Stimulated activated CD4-positive, alpha-beta T cell treated with anti-CD3 and anti-CD28 coated beads, Interleukin-4, amount 100 ng/mL, for 4 hours (primary cell): ENCODE data around the gene USP2.
A peak's percentile ranks its signal among the peaks of the same experiment; 100 is the strongest.

Experiments used
- DNase-seq, 2 experiments: peaks; one replicate each; pipeline ENCODE4 v3.0.0-alpha.2; 2020

The USP2 gene

GRCh38 chr11:119340335-119341221 is 40.9 kb downstream of the USP2 start, which contains the start of gene C1QTNF5:
C1QTNF5 (minus strand) TSS chr11:119340883; CDS start chr11:119340397, 486 bp downstream.
- no peak for DNase-seq

DNA sequence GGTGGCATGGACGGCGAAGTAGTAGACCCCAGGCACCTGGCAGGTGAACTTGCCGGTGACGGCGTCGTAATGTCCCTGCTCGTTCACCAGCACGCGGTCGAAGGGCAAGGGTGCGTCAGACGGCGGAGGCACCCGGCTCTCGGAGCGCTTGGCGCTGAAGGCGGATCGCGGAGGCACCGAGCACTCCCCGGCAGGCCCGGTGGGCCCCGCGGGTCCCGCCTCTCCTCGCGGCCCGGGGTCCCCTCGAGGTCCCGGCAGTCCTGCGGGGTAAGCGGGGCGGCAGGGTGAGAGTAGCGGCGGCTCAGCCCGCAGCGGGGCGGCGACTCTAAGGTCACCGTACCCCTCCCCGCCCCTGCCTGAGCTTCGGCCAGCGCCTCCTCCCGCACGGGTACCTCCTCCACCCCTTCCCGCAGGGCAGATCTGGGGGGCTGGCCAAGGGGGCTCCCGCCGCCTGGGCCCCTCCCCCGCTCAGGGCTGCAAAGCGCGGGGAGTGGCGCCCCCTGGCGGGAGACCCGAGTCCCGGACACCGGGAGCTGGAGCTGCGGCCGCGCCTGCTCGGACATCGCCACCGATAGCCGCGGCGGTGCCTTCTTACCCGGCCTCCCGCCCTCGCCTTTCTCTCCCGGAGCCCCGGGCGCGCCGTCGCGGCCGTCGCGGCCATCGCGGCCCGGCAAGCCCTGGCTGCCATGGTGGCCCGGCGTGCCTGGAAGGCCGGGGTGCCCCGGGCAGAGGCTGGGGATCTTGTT is 41.7 kb downstream of the USP2 start:
- peak in 1 of 2 experiments; percentile 44 for DNase-seq

DNA sequence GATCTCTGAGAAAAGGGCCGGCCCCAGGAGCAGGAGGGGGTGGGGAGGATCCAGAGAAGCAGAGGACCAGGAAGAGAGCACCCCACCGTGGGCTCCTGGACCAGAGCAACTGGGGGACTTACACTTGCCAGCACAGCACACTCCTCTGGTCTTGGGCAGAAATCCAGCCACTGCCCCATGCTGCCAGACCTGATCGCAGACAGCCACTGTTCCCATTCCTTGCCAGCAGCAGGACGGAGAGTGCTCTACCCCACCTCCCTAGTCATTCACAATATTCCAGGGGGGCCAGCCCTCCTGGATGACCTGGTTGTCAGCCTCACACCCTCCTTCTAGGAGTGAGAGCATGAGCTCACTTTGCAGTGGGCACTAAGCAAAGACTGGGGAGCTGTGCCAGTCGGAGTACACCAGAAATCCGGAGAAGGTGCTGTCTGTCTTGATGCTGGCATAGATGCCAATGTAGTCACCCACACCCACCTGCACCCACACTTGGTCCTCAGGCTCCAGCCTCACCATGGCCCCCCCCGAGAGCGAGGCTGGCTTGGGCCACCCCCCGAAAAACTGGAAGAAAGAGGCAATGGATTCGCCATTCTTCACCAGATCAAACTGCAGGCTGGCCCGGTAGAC is 42.4 kb downstream of the USP2 start:
- no peak for DNase-seq

DNA sequence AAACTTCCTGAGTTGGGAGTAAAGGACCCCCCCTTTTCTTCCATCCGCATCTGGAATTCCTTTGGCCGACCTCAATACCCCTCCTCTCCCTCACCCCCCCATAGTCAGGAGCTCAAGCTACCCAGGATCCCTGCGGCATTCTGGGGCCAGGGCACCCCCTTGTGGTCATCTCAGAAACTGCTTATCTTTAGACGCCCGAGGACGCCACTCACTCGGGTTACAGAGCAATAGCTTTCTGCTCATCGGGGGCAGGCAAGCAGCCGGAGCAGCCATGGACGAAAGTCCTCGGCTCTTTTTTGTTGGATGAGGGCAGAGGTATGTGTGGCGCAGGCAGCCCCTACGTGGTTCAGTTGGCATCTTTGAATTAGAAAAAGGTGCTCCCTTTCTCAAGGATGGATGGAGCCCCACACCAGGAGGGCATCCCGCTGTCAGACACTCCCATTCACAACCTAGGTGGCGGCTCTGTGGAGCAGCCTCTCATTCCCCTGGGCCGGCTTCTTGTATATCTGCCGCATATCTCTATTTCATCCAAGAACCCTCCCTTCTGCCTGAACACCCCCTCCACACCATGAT is 43.1 kb downstream of the USP2 start:
- DNase-seq, result peak; percentile 52 to 56

DNA sequence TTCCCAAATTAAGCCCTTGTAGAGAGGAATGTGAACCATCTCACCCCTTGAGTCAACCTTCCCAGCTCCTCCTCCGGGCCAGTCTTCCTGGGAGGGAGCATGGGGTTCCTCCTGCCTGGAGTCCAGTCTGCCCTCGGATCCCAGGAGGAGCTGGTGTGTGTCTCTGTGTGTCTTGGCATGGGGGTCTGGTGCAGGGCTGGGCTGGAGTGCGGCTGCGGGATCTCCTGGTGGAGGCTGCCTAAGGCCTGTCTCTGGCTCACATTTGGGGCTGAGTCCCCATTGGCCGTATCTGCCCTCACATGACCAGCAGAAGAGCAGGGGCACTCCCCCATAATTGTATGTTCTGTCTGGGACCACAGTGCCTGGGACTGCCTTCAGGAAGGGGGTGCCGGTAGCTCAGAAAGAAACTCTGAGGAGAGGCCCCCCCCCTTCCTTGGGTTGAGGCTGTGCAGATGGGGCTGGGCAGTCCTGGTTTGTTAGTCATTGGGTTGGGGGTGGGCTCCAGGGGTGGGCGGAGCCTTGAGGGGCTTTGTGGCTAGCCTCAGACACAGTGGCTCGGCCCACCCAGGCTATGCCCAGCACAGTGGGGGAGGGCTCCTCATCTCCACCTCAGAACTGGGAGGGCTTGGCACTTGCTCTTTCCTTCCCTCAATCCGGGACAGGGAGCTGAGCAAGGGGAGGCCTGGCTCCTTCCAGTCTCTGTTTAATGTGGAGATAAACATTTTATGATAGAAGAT is 43.7 kb downstream of the USP2 start:
- no peak for DNase-seq

GRCh38 chr11:119336744-119337469 is 44.6 kb downstream of the USP2 start:
- no peak for DNase-seq

DNA sequence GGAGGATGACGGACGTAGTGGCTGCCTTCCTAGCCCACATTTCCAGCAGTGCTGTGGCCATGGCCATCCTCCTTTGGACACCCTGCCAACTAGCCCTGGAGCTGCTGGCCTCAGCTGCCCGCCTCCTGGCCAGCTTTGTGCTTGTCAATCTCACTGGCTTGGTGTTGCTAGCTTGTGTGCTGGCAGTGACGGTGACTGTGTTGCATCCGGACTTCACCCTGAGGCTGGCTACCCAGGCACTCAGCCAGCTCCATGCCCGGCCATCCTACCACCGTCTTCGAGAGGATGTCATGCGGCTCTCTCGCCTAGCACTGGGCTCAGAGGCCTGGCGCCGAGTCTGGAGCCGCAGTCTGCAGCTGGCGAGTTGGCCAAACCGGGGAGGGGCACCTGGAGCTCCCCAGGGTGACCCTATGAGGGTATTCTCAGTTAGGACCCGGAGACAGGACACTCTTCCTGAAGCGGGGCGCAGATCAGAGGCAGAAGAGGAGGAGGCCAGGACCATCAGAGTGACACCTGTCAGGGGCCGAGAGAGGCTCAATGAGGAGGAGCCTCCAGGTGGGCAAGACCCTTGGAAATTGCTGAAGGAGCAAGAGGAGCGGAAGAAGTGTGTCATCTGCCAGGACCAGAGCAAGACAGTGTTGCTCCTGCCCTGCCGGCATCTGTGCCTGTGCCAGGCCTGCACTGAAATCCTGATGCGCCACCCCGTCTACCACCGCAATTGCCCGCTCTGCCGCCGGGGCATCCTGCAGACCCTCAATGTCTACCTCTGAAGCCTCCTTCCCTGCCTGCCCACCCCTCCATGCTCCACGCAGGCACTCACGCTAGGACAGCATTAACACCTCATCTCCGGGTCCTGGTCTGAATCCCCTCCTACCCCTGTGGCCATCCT is 45.6 kb downstream of the USP2 start:
- DNase-seq, result no peak

DNA sequence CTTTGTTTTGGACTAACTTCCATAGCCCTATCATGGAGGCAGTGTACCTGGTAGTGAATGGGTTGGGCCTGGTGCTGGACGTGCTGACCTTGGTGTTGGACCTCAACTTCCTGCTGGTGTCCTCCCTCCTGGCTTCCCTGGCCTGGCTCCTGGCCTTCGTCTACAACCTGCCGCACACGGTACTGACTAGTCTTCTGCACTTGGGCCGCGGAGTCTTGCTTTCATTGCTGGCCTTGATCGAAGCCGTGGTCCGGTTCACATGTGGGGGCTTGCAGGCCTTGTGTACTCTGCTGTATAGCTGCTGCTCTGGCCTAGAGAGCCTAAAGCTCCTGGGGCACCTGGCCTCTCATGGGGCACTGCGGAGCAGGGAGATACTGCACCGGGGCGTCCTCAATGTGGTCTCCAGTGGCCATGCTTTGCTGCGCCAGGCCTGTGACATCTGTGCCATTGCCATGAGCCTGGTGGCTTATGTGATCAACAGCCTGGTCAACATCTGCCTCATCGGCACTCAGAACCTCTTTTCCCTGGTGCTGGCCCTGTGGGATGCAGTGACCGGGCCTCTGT is 46.3 kb downstream of the USP2 start:
- no peak for DNase-seq

GRCh38 chr11:119334174-119334930 is 47.1 kb downstream of the USP2 start, which contains the start of gene RNF26:
RNF26 (plus strand) TSS chr11:119334527; CDS start chr11:119335123, 596 bp downstream.
- peak; percentile 86 to 94 for DNase-seq

DNA sequence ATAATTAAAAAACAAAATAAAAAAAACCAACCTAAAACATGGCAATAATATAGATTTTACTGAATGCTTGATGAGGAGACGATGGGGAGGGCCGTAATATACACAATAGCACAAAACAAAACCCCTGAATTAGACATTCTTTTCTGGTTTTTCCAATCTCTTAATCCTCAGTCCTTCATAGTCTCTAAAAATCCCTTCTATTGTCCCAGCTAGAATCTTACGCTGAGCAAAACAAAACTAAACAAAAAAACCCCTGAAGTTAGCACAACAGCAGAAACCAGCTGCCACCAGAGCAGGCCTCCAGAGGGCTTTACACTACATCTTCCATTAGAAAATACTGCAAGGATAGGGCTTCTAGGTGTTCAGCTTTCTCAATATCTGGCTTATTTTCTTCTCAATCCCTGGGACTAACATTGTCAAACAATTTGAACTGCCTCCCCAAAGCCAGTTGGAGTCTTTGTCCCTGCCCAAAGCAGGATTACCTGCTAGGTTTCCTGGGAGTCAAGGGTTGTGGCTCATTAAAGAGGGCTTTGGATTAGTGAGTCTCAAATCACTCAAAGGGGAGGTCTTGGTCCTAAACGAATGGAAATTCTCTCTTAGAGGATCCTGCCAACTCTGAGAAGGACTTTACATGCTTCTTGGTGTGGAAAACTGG is 49.3 kb downstream of the USP2 start:
- DNase-seq, result no peak

DNA sequence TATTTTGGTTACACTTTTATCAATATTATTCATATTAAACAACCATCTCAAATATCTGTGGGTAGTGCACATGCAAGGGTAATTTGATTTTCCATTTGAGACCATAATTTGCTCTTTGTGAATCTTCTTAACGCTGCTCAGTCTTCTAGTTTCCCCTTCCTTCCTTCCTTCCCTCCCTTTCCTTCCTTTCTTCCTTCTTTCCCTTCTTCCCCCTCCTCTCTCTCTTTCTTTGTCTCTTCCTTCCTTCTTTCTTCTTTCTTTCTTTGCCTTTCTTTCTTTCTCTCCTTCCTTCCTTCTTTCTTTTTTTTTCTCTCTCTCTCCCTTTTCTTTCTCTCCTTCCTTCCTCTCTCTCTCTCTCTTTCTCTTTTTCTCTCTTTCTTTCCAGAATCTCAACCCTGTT is 51.3 kb downstream of the USP2 start:
- DNase-seq, result no peak

- no peak for DNase-seq
Observed at GRCh38 chr11:119329320-119329719, 52.2 kb downstream of the USP2 start.

DNA sequence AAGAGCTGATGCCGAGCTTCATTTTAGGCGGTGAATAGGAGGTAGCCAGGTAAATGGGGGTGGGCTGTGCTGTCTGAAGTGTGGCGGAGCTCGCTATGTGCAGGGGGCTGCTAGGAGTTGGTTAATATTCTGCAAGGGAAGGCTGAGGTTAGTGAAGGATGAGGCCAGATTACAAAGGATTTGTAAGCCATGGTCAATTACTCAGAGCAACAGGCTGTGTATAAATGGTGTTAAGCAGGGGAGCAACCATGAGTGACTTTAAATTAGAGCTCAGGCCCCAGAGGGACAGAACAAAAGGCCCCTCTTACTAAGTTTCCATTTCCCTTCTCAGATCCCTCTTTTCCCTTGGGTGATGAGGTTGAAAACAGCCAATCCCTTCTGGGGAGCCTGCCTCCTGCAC is 57.3 kb downstream of the USP2 start:
- DNase-seq, result no peak

- peak; percentile 60 to 75 for DNase-seq
Observed at GRCh38 chr11:119323532-119324033, 57.9 kb downstream of the USP2 start.

DNA sequence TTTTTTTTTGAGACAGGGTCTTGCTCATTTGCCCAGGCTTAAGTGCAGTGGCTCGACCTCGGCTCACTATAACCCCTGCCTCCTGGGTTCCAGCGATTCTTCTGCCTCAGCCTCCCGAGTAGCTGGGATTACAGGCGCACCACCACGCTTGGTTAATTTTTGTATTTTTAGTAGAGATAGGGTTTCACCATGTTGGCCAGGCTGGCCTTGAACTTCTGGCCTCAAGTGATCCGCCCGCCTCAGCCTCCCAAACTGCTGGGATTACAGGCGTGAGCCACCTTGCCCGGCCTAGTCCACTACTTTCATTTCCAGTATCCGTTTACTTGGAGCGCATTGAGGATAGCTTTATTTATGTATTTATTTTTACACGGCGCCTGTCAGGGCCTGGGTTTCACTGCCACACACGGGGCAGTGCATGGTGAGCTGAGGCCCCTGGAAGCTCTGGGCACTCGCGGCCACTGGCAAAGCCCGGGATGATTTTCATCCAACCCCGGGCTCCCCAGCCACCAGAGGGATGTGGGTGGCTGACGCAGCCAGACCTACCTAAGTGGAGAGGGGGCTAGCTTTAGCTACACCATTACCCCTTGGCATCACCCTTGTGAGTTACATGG is 58.5 kb downstream of the USP2 start:
- DNase-seq, result no peak

- no peak for DNase-seq
Observed at GRCh38 chr11:119322360-119322739, 59.1 kb downstream of the USP2 start.

DNA sequence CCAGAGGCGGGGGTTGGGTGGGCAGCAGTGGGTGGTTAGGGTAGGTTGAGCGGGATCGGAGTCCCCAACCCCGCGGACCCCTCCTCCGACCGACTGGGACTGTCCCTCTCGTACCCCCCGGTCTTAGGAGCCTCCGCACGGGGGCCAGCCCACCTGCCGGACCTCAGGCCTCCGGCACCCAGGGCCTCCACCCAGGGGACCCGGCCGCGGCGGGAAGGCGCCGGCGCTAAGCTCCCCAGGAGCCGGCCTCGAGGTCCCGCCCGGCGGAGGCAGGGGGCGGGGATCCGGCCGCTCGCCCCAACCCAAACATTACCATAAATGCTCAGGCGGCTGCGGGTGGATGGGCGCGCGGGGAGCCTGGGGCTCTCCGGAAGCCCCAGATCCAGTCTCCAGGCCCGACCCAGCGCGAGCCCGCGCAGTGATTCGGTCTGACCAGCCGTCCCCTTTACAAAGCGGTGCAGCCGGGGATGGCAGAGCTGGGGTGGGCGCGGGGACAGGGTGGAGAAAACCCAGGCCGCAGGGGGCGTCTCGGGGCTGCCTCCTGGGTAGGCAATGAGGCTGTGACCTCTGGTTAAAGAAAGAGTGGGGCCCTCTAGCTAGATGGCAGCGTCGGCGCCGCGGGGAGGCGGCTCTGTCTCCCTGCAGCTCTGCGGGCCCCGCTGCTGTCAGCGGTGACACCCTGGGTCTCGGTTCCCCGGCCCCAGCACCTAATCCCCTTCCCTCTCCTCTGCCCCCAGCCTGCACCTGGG is 60.5 kb downstream of the USP2 start:
- peak in 1 of 2 experiments; percentile 36 for DNase-seq
